Stimulated activated CD4-positive, alpha-beta T cell treated with anti-CD3 and anti-CD28 coated beads, Interleukin-1b, Interleukin-23, amount 100 ng/mL, for 1 hour (primary cell): Measurements from ENCODE around the gene IRGC.

ENCODE experiments used
- DNase-seq, 2 donors: peaks; one replicate each; pipeline ENCODE4 v3.0.0-alpha.2; 2020; ENCODE audit warnings: low read depth in 2 of 2

Gene IRGC

DNA sequence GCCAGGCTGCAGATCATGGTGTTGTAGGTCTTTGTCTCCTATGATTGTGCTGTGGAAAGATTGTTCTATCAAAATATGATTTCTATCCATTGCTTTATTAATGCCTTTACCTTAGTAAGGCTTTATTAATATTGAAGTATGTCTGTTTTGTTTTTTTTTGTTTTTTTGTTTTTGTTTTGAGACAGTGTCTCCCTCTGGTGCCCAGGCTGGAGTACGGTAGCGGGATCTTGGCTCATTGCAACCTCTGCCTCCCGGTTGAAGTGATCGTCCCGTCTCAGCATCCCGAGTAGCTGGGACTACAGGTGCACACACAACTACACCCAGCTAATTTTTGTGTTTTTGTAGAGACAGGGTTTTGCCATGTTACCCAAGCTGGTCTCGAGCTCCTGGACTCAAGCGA, 7.7 kb downstream of the IRGC start:
- no peak for DNase-seq

DNA sequence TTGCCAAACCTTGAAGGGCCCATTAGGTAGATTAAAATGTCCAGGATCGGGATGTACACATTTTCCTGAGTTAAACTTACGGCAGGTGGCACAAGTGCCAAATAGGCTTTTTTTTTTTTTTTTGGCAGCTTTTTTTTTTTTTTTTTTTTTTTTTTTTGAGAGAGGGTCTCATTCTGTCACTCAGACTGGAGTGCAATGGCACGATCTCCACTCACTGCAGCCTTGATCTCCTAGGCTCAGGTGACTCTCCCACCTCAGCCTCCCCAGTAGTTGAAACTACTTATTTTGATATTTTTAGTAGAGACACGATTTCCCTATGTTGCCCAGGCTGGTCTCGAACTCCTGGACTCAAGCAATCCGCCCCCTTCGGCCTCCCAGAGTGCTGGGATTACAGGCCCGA, 9.0 kb downstream of the IRGC start:
- no peak for DNase-seq

DNA sequence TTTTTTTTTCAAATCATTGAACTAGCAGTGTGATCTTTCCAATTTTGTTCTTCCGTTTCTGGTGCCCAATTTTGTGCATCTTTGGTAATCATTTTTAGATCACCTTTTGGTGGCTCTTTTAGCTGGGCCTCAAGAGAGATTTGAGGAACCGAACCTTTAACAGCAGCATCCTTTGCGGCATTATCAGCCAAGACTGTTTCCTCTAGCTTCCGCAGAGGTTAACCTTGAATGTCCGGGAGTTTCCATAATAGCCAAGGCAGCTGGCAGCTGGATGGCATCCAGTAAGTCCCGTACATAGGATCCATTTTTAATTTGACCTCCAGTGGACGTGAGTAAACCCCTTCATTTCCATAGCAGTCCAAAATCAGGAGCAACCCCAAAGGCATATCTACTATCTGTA, 9.6 kb downstream of the IRGC start:
- DNase-seq = no peak

DNA sequence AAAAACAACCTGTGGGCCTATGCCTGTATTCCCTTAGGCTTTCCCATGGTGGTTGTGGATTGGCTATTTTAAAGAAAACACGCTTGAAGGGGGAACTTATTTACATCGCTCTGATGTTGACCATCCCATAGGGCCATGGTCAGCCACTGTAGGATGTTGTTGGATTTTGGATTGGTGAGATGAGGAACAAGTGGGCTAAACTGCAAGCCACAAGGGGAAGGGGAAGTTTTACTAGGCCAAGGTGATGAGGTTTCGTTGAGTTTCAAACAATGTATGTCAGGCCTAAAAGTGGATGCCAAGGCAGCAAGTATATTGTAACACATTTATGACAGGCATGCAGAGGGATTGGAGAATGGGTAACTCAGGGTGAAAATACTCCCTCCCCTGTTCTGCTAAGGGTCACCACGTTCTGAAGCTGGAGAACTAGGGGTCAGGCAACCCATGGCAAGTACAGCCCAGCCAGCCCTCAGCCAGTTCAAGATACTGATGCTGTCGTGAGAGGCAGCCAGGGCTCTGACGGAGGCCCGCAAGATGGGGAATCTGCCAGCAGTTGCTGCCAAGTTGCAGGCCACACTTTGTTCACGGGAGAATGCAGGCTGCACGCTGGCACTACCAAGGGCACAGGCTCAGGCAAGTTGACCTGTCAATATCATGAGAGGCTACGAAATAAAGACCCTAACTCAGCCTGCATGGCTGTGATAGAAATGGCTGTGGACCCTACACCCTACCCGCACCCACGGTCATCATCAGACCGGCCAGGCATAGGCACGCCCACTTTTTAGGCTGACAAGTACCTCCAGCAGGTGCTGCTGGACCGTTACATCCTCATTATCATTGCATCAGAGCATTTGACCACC, 11.1 kb downstream of the IRGC start:
- DNase-seq = no peak

DNA sequence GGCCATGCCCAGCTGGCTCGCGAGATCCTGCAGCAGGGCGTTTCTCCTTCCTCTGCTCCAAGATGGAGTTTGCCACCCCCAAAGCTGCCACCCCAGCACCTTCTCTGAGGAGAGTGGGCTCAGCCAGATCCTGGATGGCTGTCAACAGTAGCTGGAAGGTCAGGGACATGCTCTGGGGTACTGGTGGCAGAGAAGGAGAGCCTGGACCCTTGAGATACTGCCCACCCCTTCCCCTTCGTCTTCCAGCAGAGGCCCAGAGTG, 11.6 kb downstream of the IRGC start:
- DNase-seq = no peak

DNA sequence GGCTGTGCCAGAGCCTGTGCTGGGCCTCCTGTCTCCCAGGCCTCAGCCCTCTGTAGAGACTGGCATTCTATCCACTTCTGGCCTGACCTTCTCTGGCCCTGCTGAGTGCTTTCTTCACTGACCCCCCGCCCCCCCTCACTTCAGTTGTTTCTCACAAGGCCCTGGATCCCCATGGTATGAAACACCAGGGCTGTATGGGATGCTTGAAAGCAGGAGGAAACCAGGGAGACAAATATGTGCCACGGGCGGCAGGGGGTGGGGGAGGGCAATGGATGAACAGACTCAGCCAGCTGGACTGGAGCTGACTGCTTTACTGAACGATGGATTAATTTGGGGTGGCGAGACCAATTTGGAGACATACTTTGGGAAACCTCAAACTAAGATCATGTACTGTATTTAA, 14.0 kb downstream of the IRGC start:
- DNase-seq = no peak

DNA sequence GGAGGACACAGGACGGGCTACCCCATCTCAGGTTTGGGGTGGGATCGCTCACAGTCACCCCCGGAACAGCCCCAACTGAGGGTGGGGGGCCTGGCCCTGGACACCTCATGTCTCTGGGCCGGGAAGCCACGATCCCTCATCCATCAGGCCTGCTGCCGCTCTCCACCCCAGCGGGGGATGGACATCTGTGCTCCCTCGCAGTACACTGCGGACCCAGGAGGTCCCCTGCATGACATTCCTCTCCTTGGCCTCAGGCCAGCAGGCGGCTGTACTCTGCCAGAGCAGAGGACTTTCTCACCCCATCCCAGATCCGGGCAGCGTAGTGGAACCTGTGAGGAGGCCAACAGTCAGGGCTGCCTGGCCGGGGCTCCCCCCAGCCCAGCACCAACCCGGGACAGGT, 15.5 kb downstream of the IRGC start:
- DNase-seq = no peak

DNA sequence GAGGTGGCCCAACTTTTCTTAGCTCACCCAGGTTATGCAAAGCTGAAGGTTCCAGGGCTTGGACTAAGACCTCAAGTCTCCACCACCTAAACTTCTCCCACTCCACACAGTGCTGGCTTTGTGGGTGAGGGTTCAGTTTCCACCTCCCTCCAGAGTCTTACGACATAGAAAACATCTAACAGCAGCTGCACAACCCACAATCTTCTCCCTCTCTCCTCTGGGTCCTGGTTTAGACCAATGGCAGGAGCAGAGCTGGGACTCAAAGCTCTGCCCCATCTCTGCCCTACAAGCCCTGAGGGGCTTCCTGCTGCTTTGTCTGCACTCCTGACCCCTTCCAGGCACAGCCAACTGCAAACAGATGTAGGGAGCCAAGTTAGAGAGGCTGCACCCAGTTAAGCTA, 16.0 kb downstream of the IRGC start:
- no peak for DNase-seq

DNA sequence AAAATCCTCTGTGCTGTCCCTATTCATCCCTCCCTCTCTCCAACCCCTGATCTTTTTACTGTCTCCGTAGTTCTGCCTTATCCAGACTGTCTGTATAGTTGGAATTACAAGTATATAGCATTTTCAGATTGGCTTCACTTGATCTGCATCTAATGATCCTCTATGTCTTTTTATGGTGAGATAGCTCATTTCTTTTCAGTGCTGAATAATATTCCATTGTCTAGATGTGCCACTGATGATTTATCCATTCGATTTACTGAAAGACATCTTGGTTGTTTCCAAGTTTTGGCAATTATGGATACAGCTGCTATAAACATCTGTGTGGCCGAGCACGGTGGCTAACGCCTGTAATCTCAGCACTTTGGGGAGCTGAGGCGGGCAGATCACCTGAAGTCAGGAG, 19.1 kb downstream of the IRGC start:
- no peak for DNase-seq

DNA sequence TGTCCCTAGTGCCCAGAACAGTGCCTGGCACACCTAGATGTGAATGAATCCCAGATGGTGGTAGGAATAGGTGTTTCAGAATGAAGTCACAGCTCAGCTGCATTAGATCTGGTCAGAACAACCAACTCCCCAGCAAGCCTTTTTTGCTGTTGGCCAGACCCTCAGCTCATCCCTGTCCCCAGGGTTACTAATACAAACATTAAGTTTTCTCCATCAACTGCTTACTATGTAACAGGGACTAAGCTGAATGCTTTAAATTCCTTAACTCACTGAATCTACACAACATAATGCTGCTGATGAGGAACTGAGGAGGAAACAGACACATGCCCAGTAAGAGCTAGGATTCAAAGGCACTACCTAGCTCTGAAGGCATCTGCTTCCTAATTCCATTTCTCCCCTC, 20.1 kb downstream of the IRGC start:
- DNase-seq = no peak

DNA sequence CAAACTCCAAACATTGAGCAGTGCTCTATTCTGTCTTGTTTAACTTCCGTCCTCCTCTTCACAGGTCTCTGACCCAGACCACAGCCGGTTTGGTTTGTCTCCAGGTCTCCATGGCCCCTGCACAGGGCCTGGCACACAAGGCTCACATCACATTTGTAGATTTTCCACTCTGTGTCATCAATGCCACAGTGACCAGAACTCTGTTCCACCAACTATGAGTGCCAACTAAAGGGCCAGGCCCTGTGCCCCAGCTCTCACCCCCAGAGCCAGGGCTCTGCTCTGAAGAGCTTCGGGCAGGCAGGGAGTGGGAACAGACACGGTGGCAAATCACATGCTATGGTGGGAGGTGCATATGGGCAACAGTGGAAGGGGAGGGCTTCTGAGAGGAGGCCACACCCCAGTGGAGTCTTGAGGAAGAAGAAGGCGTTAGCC, 22.9 kb downstream of the IRGC start:
- no peak for DNase-seq

DNA sequence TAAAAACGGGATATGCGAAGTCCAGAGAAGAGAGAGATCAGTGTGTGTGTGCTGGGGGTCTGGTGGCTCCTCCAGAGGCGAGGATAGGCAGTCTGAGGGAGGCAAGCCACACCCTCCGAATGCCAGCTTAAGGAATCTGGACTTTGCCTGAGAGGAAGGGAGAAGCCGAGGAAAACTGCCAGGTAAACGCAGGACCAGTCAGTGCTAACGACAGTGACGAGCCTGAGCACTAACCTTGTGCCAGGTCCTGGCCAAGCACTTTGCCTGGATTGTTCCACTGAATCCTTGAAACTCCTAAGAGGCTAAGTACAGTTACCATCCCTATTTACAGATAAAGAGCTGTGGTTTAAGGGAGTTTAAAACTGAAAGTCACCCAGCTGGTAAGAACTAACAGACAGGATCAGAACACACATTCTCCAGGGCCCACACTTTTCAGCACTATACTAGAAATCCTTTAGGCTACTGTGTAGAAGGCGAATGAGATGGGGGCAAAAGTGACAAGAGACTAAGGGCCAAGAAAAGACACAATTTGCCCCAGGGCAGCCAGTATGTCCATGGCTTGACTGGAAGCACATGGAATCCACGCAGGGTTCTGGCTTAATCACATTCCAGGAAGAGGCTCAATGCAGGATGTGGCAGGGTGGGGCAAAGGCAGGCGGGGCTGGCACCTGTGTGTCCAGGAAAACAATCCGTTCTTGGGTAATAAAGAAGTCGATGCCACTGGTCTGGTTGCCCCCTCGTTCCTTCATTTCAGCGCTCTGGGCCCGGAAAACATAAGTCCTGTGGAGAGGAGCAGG, 23.8 kb downstream of the IRGC start:
- DNase-seq = no peak

DNA sequence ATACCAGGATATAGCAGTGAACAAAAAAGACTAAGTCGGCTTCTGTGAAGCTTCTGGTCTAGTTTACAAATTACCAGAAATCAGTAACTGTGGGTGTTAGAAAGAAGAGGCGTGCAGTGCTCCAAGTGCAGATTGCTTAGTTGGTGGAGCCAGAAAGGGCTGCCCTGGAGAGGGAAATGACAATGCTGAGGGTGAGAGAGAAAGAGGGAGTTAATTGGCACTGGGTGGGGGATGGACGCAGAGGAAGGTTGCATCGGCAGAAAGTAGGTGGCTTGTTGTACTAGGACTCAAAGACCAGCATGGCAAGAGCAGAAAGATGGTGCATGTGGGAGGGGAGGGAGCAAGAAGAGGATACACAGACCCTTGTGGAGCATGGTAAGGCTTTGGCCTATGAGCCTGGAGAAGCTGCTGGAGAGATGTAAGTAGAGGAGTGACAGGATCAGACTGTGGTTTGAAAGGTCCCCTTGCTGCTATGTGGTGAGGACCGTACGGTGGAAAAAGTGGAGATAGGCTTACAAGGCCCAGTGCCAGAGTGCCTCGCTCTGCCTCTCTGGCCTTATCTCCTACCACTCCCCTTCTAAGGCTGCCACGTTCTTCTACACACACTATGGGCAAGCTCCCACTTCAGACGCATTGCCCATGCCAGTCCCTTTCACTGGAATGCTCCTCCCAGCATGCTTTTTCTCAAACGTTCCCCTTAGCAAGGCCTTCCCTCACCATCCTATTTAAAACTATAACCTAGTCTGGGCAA, 25.4 kb downstream of the IRGC start:
- DNase-seq = no peak

DNA sequence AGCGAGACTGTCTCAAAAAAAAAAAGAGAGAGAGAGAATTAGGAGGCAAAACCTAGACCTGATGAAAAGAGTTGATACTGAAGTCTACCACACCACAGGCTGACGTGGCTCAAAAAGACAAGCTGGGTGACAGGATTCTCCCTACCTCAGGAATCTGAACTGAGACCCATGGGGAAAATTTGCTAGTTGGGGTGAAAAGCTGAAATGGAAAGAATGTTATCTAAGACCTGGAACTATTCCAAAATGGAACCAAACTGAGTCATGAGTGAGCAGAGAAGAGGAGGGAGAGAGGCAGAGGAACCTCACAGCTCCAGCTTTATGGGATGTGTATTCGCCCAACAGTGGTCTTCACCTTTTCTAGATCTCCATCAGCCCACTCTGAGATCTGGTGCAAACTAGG, 27.2 kb downstream of the IRGC start:
- DNase-seq = no peak

DNA sequence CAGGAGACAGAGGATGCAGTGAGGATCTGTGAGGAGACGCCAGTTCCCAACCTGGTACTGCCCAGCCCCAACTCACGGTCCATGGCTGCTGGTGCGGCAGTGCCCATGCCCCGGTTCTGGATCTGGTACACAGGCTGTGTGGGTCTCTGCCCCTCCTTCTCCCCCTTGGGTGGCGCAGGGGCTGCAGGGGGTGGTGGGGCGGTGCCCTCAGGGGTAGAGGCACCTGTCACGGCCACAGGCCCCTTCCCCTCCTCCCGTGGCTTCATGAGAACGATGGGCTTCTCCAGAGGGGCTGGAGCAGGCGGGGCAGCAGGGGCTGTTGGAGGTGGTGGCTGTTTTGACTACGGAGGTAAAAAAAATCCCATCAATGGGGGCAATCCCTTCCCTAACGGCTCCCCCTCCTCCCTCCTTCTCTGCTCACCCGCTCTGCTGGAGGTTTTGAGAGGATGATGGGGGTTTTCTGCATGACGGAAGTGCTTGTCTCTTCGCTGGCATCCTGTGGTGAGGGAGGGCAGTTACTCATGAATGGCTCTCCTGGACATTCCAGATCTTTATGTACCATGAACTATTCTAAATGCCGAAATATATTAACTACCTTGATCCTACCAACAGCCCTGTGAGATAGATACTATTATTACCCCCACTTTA, 31.8 kb downstream of the IRGC start:
- no peak for DNase-seq

DNA sequence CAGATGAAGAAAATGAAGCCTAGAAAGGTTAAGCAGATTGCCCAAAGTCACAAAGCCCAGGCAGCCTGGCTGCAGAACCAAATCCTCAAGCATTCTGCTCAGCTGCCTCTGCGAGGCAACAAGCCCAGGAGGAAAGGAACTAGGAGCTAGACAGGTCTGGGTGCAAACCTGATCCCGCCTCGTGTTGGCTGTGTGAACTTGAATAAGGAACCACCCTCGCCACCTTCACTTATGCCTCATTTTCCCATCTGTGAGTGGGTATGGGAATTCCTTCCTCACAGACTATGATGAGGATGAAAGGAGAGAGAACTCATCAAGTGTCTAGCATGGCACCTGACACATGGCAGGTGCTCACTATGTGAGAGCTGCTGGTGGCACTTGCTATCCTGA, 32.3 kb downstream of the IRGC start:
- no peak for DNase-seq

DNA sequence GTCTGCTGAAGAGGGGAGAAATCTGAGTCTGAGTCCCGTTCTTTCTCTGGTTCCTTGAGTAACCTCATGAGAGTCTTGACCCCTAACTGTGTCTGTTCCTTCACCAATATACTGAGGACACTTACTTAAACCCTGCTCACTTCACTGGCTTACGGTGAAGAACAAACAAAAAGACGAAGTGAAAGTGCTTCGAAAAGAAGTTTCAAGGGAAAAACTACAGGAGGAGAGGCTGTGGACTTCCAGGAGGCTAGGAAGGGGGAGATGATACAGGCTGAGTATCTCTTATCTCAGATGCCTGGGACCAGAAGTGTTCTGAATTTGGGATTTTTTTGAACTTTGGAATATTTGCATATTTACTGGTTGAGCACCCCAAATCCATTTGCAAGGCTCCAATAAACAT, 32.8 kb downstream of the IRGC start:
- no peak for DNase-seq

DNA sequence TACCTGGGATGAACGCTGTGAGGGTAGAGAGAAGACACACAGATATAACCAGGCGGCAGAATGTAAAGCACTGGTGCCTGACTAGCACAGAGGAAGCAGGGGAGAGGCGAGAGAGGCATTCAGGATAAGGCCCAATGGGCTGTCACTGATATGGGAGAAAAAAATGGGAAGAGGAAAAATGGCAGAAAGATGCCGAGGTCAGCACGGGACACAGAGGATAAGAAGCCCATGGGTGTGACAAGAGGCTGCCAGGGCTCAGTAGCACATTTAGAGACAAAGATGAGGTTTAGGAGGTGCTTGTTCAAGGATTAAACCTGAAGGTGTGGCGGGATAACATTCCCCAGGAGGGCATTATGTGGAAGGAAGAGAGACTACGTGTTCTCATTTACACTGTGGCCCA, 33.3 kb downstream of the IRGC start:
- DNase-seq = no peak

DNA sequence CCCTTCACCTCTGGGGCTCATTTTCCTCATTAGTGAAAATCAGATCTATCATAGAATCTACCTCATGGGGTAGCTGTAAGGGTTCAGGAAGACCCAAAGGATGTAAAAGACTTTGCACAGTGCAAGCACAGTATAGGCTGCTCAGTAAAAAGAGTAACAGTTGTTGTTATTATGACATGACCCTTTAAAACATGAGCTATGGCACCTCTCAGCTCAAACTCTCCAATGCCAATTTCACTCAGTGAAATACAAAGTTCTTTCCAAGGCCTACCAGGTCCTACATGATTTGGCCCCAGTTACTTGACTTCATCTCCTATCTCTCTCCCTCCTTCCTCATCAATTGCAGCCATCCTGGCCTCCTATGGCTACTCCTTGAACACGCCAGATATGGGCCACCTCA, 34.0 kb downstream of the IRGC start:
- DNase-seq = no peak

DNA sequence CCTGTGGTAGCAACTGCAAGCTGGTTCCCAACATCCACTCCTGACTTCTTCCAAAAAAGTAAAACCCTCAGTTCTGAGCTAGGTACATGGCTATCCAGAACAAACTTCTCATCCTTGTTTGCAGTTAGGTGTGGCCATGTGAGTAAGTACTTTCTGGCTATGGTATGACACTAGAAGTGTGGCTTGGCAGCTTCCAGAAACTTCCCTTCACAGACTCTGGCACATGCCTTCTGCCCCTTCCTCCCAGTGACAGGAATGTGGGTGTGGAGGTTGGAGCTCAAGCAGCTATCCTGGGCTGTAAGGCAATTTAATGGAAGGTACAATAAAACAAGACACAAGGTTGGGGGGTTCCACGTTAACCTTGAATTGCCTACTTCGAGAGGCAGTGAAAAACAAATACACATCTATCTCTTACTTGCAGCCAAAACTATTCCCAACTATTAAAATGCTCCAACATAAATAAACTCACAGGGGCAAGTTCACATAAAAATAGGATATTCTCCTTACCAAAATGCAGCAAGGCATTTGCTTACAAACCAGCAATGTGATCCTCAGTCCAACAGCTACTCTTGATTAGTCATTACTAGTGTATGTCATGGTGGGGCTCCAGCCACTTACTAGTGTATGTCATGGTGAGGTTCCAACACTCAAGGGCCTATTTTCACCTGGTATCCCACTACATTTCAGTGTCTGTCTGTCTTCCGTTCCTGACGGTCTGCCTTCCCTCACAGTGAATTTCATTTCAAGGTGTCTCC, 35.8 kb downstream of the IRGC start:
- DNase-seq = no peak

DNA sequence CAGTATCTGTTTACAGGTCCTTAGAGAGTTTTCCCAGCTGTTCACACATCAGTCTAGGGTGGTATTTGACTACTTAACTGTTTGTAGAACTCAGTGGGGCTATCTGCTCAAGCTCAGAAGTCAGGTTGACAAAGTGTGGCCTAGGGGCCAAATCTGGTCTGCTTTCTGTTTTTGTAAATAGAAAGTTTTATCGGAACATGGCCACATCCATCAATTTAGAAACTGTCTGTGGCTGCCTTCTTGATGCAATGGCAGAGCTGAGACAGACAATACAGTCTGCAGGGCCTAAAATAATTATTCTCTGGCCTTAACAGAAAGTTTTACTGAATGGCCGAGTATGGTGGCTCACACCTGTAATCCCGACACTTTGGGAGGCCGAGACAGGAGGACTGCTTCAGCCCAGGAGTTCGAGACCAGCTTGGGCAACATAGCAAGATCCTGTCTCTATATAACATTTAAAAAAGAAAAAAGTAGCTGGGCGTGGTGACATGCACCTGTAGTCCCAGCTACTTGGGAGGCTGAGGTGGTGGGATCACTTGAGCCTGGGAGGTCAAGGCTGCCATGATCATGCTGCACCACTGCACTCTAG, 36.5 kb downstream of the IRGC start:
- DNase-seq = no peak

DNA sequence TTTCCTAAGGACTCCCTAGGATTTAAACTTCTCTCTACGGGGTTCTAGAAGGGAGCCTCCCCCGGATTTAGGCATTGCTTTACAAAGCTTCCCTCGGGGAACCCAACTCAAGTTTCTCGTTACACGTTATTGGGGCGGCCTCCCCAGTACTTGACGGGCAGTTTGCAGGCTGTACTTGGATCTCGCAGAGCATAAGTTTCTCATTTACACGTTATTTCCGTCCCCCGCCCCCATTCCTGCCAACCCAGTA, 38.3 kb downstream of the IRGC start:
- DNase-seq = no peak
